GM23338 (cell line): Measurements from ENCODE around the gene KLHL33. TPM values are rescaled to one million over a fixed set of nuclear protein-coding genes. Genes with fewer than 3 reads are reported as not detected.

Experiments used
- ATAC-seq: fragments of 200-7000 bp; cut with Tn5 transposase; 3 replicates; pipeline ENCODE4 v1.9.1; 2020
- DNase-seq: peaks from one replicate; pipeline ENCODE4 v3.0.0-alpha.2; 2015; ENCODE audit warnings: low spot score
- H2AFZ ChIP-seq: fragments of 200-600 bp; sonication (generic); 2 replicates; pipeline ENCODE4 v1.8.0; 2016; ENCODE audit warnings: antibody characterized with exemption, mild to moderate bottlenecking, moderate library complexity
- H3F3A ChIP-seq: fragments of 200-600 bp; sonication (generic); replicated peaks from 2 replicates; pipeline ENCODE4 v1.8.0; 2017; ENCODE audit warnings: antibody characterized with exemption, mixed run types, low read depth
- H3K27ac ChIP-seq: fragments of 200-600 bp; sonication (generic); 2 replicates; pipeline ENCODE4 v1.6.1; 2016; ENCODE audit warnings: low read depth
- H3K27me3 ChIP-seq: fragments of 200-600 bp; sonication (generic); 2 replicates; pipeline ENCODE4 v1.8.0; 2016; ENCODE audit warnings: mild to moderate bottlenecking, mixed run types, moderate library complexity; ENCODE audit not compliant: insufficient read depth
- H3K36me3 ChIP-seq: fragments of 200-600 bp; sonication (generic); 2 replicates; pipeline ENCODE4 v1.8.0; 2016; ENCODE audit warnings: mild to moderate bottlenecking; ENCODE audit not compliant: insufficient read depth
- H3K4me1 ChIP-seq: fragments of 200-600 bp; sonication (generic); 2 replicates; pipeline ENCODE4 v1.8.0; 2016; ENCODE audit warnings: mild to moderate bottlenecking, moderate library complexity; ENCODE audit not compliant: insufficient read depth
- H3K4me2 ChIP-seq: fragments of 200-600 bp; sonication (generic); 2 replicates; pipeline ENCODE4 v1.7.1; 2017; ENCODE audit warnings: mixed run types
- H3K4me3 ChIP-seq: fragments of 200-600 bp; sonication (generic); 2 replicates; pipeline ENCODE4 v1.6.1; 2016; ENCODE audit warnings: mixed run types
- H3K79me2 ChIP-seq: fragments of 200-600 bp; sonication (generic); replicated peaks from 2 replicates; pipeline ENCODE4 v1.8.0; 2017; ENCODE audit warnings: mild to moderate bottlenecking; ENCODE audit not compliant: insufficient read depth
- H3K9me2 ChIP-seq: fragments of 200-600 bp; sonication (generic); 2 replicates; pipeline ENCODE4 v1.8.0; 2017; ENCODE audit not compliant: insufficient read depth
- H4K20me1 ChIP-seq: fragments of 200-600 bp; sonication (generic); replicated peaks from 2 replicates; pipeline ENCODE4 v1.8.0; 2017; ENCODE audit warnings: mild to moderate bottlenecking; ENCODE audit not compliant: insufficient read depth
- H3K27ac Mint-ChIP-seq: 2 replicates; pipeline ENCODE4 v1.8.0; 2020; ENCODE audit warnings: inconsistent platforms, mild to moderate bottlenecking, moderate library complexity, mixed read lengths
- H3K27me3 Mint-ChIP-seq: 3 replicates; pipeline ENCODE4 v1.8.0; 2022; ENCODE audit warnings: low read depth, mild to moderate bottlenecking, moderate library complexity, mixed read lengths, inconsistent platforms; ENCODE audit not compliant: insufficient read depth, poor library complexity
- H3K36me3 Mint-ChIP-seq: 3 replicates; pipeline ENCODE4 v1.8.0; 2021; ENCODE audit warnings: low read depth, mild to moderate bottlenecking, inconsistent platforms, moderate library complexity, mixed read lengths
- H3K4me1 Mint-ChIP-seq: 3 replicates; pipeline ENCODE4 v1.8.0; 2020; ENCODE audit warnings: mild to moderate bottlenecking, inconsistent platforms, mixed read lengths
- H3K4me3 Mint-ChIP-seq: 3 replicates; pipeline ENCODE4 v1.8.0; 2021; ENCODE audit warnings: moderate library complexity, mild to moderate bottlenecking, inconsistent platforms, mixed read lengths
- H3K9me3 Mint-ChIP-seq: 3 replicates; pipeline ENCODE4 v1.8.0; 2020; ENCODE audit warnings: moderate library complexity, mild to moderate bottlenecking, inconsistent platforms, mixed read lengths
- CREB1 ChIP-seq: fragments of 250-450 bp; sonication (Bioruptor Pico); IDR thresholded peaks from 2 replicates; pipeline ENCODE4 v1.5.0; 2020; ENCODE audit warnings: low read depth, mild to moderate bottlenecking, moderate library complexity
- CTCF ChIP-seq, 2 experiments: fragments of 200-600 bp in 1 of 2; sonication (generic) in 1 of 2; conservative IDR thresholded peaks; 2 replicates each; pipeline versions ENCODE4 v1.5.1 to v1.6.1; 2016 to 2017; ENCODE audit warnings: antibody characterized with exemption in 2 of 2, low read depth in 2 of 2, mild to moderate bottlenecking in 2 of 2, moderate library complexity in 1 of 2
- ETS1 ChIP-seq: IDR thresholded peaks from 2 replicates; pipeline ENCODE4 v1.6.1; 2016; ENCODE audit warnings: antibody characterized with exemption
- EZH2 ChIP-seq: fragments of 200-600 bp; sonication (generic); IDR thresholded peaks from one replicate; pipeline ENCODE4 v1.8.0; 2017; ENCODE audit warnings: antibody characterized with exemption, mild to moderate bottlenecking, low read depth; ENCODE audit not compliant: unreplicated experiment
- EZH2phosphoT487 ChIP-seq: fragments of 200-600 bp; sonication (generic); IDR thresholded peaks from one replicate; pipeline ENCODE4 v1.8.1; 2018; ENCODE audit warnings: antibody characterized with exemption; ENCODE audit not compliant: unreplicated experiment
- JUNB ChIP-seq: IDR thresholded peaks from one replicate; pipeline ENCODE4 v1.6.1; 2016; ENCODE audit warnings: antibody characterized with exemption; ENCODE audit not compliant: unreplicated experiment
- NANOG ChIP-seq: IDR thresholded peaks from 2 replicates; pipeline ENCODE4 v1.6.1; 2016; ENCODE audit warnings: antibody characterized with exemption, borderline replicate concordance
- POLR2AphosphoS5 ChIP-seq: IDR thresholded peaks from 2 replicates; pipeline ENCODE4 v1.6.1; 2016; ENCODE audit warnings: antibody characterized with exemption, low read depth
- STAT1 ChIP-seq: IDR thresholded peaks from one replicate; pipeline ENCODE4 v1.6.1; 2016; ENCODE audit warnings: antibody characterized with exemption; ENCODE audit not compliant: unreplicated experiment
- ZNF114 ChIP-seq: fragments of 250-450 bp; sonication (Bioruptor Pico); IDR thresholded peaks from 2 replicates; pipeline ENCODE4 v1.5.0; 2020; ENCODE audit warnings: mild to moderate bottlenecking, moderate library complexity
- ZNF331 ChIP-seq: fragments of 250-450 bp; sonication (Bioruptor Pico); IDR thresholded peaks from 2 replicates; pipeline ENCODE4 v1.5.0; 2020; ENCODE audit warnings: low read depth, mild to moderate bottlenecking, moderate library complexity
- polyA plus RNA-seq: library from polyadenylated mRNA; unstranded; fragments of >200 nt; fragmentation: Nextera tagmentation; extraction: Ambion mirVana; gene quantifications from 2 replicates; pipeline ENCODE4 v1.2.1, GENCODE V29; 2016
- total RNA-seq: library from RNA; depleted of rRNA; stranded (reverse); fragments of >200 nt; shearing (Covaris generic); gene quantifications from 2 replicates; pipeline ENCODE4 v1.2.3, GENCODE V29; 2014
- TF ChIP-seq, protein P1 (sequence below): IDR thresholded peaks from one replicate; pipeline ENCODE4 v1.6.1; 2018; ENCODE audit warnings: antibody characterized with exemption; ENCODE audit not compliant: unreplicated experiment
- TF ChIP-seq, protein P2 (sequence below): fragments of 250-450 bp; sonication (Bioruptor Pico); IDR thresholded peaks from 2 replicates; pipeline ENCODE4 v1.5.0; 2020; ENCODE audit warnings: mild to moderate bottlenecking, moderate library complexity

Gene KLHL33
- total and polyA plus RNA-seq, 2 experiments from 2014 or later: 0.15 to 0.35 TPM

DNA sequence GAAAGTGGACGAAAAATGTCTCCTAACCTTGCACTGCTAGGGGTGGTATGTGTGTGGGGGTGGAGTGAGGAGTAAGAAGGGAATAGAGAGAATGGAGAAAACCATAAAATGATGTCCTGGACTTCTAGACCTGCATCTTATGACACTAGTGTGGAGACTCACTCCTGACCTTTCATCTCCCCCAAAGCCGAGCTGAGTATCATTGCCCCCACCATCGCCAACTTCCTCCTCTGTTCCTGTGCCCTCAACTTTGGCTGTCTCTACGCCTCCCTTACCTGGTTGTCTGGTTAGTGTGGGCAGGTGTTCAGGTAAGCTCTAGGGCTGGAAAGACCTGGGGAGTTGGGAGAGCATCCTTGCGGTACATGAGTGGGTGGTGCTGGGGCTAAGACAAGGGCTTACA, 4.5 kb upstream of the KLHL33 start:
- H3K27me3 ChIP-seq: peaks cover 13% of the 10 kb centered on the region
- H3K4me2 ChIP-seq: no peak overlapping the region
- TF ChIP-seq EZH2phosphoT487 (no peak), ETS1 (no peak), POLR2AphosphoS5 (no peak), CREB1 (CRISPR knock-in tag) (no peak), ZNF331 (CRISPR knock-in tag) (no peak), NANOG (no peak), JUNB (no peak), CTCF (conservative IDR thresholded peaks at IDR 0.05; ENCODE audit: low read depth in 2 of 2) (no peak), STAT1 (no peak), ZNF114 (CRISPR knock-in tag) (no peak), EZH2 (no peak)
- TF ChIP-seq, protein P1, sequence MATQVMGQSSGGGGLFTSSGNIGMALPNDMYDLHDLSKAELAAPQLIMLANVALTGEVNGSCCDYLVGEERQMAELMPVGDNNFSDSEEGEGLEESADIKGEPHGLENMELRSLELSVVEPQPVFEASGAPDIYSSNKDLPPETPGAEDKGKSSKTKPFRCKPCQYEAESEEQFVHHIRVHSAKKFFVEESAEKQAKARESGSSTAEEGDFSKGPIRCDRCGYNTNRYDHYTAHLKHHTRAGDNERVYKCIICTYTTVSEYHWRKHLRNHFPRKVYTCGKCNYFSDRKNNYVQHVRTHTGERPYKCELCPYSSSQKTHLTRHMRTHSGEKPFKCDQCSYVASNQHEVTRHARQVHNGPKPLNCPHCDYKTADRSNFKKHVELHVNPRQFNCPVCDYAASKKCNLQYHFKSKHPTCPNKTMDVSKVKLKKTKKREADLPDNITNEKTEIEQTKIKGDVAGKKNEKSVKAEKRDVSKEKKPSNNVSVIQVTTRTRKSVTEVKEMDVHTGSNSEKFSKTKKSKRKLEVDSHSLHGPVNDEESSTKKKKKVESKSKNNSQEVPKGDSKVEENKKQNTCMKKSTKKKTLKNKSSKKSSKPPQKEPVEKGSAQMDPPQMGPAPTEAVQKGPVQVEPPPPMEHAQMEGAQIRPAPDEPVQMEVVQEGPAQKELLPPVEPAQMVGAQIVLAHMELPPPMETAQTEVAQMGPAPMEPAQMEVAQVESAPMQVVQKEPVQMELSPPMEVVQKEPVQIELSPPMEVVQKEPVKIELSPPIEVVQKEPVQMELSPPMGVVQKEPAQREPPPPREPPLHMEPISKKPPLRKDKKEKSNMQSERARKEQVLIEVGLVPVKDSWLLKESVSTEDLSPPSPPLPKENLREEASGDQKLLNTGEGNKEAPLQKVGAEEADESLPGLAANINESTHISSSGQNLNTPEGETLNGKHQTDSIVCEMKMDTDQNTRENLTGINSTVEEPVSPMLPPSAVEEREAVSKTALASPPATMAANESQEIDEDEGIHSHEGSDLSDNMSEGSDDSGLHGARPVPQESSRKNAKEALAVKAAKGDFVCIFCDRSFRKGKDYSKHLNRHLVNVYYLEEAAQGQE: no peak
- TF ChIP-seq, protein P2, sequence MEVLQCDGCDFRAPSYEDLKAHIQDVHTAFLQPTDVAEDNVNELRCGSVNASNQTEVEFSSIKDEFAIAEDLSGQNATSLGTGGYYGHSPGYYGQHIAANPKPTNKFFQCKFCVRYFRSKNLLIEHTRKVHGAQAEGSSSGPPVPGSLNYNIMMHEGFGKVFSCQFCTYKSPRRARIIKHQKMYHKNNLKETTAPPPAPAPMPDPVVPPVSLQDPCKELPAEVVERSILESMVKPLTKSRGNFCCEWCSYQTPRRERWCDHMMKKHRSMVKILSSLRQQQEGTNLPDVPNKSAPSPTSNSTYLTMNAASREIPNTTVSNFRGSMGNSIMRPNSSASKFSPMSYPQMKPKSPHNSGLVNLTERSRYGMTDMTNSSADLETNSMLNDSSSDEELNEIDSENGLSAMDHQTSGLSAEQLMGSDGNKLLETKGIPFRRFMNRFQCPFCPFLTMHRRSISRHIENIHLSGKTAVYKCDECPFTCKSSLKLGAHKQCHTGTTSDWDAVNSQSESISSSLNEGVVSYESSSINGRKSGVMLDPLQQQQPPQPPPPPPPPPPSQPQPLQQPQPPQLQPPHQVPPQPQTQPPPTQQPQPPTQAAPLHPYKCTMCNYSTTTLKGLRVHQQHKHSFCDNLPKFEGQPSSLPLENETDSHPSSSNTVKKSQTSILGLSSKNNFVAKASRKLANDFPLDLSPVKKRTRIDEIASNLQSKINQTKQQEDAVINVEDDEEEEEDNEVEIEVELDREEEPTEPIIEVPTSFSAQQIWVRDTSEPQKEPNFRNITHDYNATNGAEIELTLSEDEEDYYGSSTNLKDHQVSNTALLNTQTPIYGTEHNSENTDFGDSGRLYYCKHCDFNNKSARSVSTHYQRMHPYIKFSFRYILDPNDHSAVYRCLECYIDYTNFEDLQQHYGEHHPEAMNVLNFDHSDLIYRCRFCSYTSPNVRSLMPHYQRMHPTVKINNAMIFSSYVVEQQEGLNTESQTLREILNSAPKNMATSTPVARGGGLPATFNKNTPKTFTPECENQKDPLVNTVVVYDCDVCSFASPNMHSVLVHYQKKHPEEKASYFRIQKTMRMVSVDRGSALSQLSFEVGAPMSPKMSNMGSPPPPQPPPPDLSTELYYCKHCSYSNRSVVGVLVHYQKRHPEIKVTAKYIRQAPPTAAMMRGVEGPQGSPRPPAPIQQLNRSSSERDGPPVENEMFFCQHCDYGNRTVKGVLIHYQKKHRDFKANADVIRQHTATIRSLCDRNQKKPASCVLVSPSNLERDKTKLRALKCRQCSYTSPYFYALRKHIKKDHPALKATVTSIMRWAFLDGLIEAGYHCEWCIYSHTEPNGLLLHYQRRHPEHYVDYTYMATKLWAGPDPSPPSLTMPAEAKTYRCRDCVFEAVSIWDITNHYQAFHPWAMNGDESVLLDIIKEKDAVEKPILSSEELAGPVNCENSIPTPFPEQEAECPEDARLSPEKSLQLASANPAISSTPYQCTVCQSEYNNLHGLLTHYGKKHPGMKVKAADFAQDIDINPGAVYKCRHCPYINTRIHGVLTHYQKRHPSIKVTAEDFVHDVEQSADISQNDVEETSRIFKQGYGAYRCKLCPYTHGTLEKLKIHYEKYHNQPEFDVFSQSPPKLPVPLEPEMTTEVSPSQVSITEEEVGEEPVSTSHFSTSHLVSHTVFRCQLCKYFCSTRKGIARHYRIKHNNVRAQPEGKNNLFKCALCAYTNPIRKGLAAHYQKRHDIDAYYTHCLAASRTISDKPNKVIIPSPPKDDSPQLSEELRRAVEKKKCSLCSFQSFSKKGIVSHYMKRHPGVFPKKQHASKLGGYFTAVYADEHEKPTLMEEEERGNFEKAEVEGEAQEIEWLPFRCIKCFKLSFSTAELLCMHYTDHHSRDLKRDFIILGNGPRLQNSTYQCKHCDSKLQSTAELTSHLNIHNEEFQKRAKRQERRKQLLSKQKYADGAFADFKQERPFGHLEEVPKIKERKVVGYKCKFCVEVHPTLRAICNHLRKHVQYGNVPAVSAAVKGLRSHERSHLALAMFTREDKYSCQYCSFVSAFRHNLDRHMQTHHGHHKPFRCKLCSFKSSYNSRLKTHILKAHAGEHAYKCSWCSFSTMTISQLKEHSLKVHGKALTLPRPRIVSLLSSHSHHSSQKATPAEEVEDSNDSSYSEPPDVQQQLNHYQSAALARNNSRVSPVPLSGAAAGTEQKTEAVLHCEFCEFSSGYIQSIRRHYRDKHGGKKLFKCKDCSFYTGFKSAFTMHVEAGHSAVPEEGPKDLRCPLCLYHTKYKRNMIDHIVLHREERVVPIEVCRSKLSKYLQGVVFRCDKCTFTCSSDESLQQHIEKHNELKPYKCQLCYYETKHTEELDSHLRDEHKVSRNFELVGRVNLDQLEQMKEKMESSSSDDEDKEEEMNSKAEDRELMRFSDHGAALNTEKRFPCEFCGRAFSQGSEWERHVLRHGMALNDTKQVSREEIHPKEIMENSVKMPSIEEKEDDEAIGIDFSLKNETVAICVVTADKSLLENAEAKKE: no peak
- no peak overlapping the region for H3K27ac ChIP-seq
- no peaks in the 10 kb centered on the region for H4K20me1 ChIP-seq
- no peaks in the 10 kb centered on the region for H3F3A ChIP-seq
- H3K4me1 Mint-ChIP-seq: peaks cover 7% of the 10 kb centered on the region
- H3K4me1 ChIP-seq: peaks cover 1% of the 10 kb centered on the region; the same call in 1 of the 2 replicates
- DNase-seq: no peak
- H3K27ac Mint-ChIP-seq: no peak overlapping the region
- H3K4me3 Mint-ChIP-seq: no peak overlapping the region
- no peaks in the 10 kb centered on the region for H3K79me2 ChIP-seq
- H2AFZ ChIP-seq: no peak overlapping the region
- peaks cover 4% of the 10 kb centered on the region; the same call in 2 of the 3 replicates for H3K9me3 Mint-ChIP-seq
- peaks cover 7% of the 10 kb centered on the region for H3K36me3 Mint-ChIP-seq
- ATAC-seq: no peak
- no peak overlapping the region for H3K4me3 ChIP-seq
- H3K36me3 ChIP-seq: no peaks in the 10 kb centered on the region; the same call in 1 of the 2 replicates
- H3K9me2 ChIP-seq: 0 out of 2 replicates have a peak, but pooled peaks cover 9% of the 10 kb centered on the region
- H3K27me3 Mint-ChIP-seq: peaks cover 14% of the 10 kb centered on the region
